CD4-positive, alpha-beta T cell treated with Interleukin-6 for 4 hours (primary cell): ENCODE results near the gene HRG.

Experiments used
- DNase-seq: peaks from one replicate; pipeline ENCODE4 v3.0.0-alpha.2; 2020; ENCODE audit warnings: mixed read lengths

HRG gene

GRCh38 chr3:186638259-186638658 is 27.6 kb upstream of the HRG start:
- no peak for DNase-seq

DNA sequence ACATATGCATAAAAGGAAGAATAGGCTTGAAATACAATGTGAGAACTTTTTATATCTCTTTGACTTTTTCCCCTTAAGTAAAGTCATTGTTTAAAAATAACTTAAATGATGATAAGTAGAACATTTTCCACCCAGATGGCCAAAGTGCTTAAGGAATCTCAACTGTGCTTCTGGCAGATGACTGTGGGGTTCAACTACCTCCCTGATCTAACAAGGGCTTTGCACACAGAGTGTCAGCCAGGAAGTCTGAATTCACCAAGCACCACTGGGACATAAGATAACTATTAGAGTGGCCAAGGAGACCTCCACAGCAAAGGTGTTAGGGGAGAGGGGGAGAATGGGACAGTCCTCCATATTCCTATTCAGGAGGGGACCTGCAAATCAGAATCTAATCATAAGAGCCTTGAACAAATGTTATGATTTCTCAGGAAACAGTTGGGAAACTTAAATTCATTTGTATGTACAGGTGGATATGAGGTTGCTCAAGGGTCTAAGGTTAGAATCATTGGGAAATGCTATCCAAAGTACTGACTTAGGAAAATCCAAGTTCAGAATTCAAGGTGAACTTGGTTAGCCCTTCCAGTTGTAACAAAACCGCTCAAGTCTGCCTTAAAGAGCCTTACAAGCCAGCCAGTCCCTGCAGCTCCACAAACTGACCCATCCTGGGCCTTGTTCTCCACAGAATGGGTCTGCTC is 25.9 kb upstream of the HRG start, which contains the start of gene FETUB:
Gene FETUB, plus strand, starts transcription at position 622 of the 695 bp plus-strand sequence. Its CDS starts 62 bp downstream, at position 684.
- no peak for DNase-seq

DNA sequence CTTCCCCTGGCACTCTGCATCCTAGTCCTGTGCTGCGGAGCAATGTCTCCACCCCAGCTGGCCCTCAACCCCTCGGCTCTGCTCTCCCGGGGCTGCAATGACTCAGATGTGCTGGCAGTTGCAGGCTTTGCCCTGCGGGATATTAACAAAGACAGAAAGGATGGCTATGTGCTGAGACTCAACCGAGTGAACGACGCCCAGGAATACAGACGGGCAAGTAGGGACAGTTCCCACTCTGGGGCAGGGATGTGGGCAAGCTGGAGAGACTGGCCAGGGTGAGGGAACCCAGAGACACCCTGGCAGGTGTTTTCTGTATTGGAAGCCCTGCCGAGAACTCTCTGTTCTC is 25.4 kb upstream of the HRG start:
- DNase-seq, result no peak

- DNase-seq, result no peak
Observed at GRCh38 chr3:186640929-186641328, 24.9 kb upstream of the HRG start.

GRCh38 chr3:186642014-186642413 is 23.8 kb upstream of the HRG start:
- DNase-seq, result no peak

- no peak for DNase-seq
Observed at GRCh38 chr3:186643493-186643892, 22.3 kb upstream of the HRG start.

DNA sequence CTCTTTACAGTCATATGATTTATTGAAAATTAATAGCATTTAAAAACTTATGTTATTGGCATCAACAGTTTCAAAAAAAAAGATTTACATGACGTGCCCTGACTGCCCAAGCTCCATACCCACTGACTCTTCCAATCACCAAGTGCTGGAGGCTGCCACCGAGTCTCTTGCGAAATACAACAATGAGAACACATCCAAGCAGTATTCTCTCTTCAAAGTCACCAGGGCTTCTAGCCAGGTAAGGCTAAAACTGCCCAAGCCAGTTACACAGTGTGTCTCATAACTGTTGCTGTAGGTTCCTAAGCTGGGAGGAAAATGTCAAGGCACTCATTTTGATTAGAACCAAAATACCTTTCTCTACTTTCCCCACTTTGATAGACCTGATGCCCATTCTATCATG is 21.1 kb upstream of the HRG start:
- no peak for DNase-seq

DNA sequence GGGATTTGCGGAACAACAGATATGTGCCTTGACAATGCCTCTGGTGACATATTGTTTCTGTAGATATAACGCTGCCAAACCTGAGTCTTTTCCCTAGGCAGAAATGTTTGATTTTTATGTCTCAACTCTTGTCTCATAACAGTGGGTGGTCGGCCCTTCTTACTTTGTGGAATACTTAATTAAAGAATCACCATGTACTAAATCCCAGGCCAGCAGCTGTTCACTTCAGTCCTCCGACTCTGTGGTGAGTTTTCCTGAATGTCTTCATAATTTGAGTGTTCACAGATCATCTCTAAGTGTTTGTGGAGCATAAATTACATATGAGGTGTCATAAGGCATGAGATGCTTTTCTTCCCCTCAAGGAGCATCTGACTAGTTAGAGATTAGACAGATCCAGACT is 19.7 kb upstream of the HRG start:
- no peak for DNase-seq

GRCh38 chr3:186646841-186647240 is 19.0 kb upstream of the HRG start:
- no peak for DNase-seq

DNA sequence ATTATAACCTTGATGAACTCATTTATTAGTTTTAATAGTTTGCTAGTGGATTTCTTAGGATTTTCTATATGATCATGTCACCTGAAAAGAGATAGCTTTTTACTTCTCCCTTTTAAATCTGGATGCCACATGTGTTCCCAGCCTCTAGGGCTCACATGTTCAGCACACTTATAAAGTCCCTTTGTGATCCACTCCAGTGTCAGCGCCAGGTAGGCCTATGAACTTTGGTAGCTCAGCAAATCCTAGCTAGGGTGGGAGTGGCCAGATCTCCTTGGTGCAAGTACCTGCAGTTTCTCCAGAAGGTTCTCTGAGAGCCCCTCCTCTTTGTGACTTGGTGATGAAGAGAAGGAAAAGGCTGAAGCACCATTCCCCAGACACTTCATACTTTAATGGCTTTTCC is 17.0 kb upstream of the HRG start:
- no peak for DNase-seq

GRCh38 chr3:186651678-186652215 is 14.1 kb upstream of the HRG start:
- no peak for DNase-seq

DNA sequence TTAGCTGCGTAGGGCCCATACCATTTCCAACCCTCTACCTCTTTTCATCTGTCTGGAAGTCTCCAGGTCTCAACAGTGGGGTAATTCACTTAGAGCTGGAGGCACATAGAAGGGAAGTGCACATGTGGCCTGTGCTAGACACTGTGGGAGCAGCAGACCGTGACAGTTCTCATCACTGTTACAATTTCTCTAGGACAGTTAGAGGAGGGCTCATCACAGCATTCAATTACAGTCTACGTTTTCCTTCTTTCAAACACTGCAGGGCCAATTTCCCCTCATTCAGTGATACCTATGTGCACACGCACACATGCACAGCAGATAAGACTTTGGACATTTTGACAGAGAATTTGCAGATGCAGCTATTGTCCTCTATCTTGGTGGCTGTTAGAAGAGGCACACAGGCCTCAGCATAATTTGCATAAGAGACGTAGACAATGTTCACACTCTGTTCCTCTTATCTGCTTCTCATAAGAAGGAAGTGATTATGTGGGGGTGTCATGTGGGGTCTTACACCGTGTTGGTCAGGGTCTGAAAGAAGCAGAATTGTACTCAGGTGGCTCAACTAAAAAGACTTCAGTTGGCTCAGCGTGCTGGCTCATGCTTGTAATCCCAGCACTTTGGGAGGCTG is 12.6 kb upstream of the HRG start:
- DNase-seq, result no peak

DNA sequence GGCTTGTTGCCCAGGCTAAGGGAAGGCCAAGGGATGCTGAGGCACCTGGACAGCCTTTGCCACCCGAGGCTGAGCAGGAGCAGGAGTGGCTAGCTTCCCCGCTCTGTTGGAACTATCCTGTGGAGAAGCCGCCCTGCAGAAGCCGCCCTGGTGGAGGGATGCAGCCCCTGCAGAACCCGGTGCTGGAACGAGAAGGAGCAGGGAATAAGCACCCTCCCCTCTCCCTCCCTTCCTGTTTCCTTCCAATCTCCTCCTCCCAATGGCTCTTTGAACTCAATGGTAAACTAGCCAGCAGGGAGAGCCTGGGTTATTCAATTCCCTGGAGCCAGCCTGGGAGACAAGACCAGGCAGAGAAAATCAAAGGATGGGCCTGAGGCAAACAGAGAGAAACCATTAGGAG is 11.8 kb upstream of the HRG start:
- DNase-seq, result no peak

GRCh38 chr3:186663361-186664118 is 2.3 kb upstream of the HRG start:
- no peak for DNase-seq

DNA sequence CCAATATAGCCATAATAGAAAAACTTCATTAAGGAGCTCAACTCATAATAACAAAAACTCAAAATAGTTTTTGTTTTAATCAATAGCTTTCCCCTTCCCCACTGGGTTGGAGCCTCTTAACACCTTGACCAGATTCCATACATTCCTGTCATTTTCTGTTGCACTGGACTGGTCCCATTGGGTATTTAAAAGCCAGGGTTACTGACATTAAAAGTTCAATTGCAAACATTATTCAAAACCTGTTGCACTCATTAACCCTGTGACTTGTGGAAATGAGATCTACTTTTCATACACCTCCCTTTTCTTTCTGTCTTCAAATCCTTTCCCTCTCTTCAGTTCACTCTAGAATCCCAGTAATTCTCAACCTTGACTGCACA is 1.7 kb upstream of the HRG start:
- DNase-seq, result no peak

DNA sequence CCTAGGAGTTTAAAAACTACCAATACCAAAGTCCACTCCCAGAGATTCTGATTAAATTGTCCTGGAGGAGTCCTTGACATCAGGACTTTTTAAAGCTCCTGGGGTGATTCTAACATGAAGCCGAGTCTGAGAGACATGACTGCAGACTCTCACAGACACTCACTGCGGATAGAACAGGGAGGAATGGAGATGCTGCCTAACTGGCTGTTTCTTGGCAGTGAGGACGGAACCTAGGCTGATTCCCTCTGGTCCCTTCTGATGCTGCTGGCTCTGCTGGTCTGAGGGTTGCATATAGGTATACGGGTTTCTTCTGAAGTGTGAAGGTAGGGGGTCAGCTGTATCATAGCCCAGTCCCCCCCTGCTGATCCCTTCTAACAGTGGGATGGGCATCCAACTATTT is 1.3 kb upstream of the HRG start:
- no peak for DNase-seq

DNA sequence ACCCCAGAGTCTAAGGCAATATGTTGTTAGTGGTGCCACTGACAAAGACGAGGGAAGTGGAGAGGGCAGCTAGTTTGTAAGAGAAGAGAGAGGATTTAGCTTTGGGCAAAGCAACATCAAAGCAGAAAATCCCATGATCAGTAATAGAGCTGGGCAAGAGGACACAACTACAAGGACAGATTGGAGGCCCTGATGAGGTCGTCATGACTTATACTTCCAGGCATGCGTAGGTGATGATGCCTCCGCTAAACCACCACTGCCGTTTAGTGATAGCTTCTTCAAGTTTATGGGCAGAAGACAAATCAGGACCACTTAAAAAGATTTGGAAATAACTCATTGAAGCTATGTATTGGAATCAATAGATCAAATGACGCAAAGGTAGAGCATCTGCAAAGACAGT is 2.6 kb downstream of the HRG start:
- DNase-seq, result no peak

- DNase-seq, result no peak
Observed at GRCh38 chr3:186669378-186670084, 3.7 kb downstream of the HRG start.

GRCh38 chr3:186670155-186670554 is 4.3 kb downstream of the HRG start:
- no peak for DNase-seq

DNA sequence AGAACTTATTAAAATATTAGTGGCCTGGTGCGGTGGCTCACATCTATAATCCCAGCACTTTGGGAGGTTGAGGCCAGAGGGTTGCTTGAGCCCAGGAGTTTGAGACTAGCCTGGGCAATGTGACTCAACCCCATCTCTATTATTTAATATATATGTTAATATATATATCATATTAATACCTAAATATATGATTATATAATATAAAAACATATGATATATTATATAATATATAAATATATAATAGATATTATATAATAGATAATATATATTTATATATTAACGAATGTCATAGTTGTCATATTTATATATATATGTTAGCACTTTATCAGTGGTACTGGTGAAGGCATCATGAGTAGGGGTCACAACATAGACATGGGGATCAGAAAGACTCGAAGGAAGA is 5.2 kb downstream of the HRG start:
- DNase-seq, result no peak

DNA sequence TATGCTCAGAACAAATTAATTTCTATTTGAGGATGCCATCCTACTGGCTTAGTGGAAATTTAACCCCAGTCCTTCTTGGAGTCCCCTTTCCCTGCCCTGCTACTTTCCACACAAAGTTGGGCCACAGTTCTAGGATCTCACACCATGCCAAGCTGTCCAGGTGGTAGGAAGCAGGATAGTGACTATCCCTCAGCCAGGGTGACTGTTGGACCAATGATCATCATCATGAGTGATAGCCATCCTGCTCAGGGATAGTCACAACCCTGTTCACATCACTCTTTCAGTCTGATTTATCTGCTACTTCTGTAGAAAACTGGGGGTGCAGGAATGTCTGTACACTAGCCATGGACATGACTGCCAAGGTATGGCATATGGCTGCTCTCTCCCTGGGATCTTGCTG is 12.8 kb downstream of the HRG start:
- DNase-seq, result no peak

DNA sequence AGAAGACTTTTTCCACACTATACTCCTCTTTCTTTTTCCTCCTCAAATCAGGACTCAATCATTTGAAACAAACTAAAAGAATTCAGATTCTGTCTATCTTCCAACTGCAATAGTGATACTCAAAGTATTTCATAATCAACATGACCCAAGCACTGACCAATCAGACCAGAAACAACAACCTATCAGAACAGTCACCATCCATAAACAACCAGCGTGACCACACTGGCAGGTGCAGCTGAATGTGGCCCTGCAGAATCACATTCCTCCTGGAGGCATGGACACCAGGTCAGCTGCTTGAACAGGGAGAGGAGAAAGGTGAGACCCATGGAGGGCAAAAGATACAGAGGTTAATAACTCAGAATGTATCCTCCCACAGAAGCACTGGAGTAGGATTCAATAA is 13.3 kb downstream of the HRG start:
- DNase-seq, result no peak

DNA sequence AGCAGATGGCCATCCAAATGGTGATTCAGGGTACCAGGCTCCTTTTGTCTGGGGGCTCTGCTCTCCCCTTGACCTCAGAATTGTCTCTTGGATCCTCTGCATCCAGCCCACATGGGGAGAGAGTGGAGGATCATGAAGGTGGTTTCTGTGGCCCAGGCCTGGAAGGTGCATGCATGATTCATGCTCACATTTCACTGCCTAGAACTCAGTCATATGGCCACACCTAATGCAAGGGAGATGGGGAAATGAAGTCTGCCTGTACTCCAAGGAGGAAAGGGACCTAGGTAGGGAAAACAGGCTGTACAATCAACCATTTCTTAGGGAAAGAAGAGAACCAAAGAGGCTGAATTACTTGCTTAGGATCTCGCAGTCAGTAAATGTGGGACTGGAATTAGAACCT is 15.1 kb downstream of the HRG start:
- no peak for DNase-seq
